ENCODE results near the gene PARP11.

Gene PARP11

DNA sequence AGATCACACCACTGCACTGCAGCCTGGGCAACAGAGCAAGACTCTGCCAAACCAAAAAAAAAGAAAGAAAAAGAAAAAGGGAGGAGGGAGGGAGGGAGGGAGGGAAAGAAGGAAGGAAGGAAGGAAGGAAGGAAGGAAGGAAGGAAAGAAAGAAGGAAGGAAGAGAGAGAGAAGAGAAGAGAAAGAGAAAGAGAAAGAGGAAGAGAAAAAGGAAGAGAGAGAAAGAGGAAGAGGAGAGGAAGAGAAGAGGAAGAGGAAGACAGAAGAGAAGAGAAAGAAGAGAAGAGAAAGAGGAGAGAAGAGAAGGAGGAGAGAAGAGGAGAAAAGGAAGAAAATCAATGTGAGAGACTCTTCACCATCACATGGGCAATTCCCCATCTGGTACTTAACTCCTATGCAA is 62.7 kb downstream of the PARP11 start:
- no peak for TF ChIP-seq POLR2AphosphoS5 (IDR thresholded peaks at IDR 0.05; ENCODE audit: low read depth, low read length)
- TF ChIP-seq POLR2A (IDR thresholded peaks at IDR 0.05; ENCODE audit: low read depth, low read length), result no peak
- TF ChIP-seq TAF1 (IDR thresholded peaks at IDR 0.05; ENCODE audit: borderline replicate concordance, low read depth, low read length), result no peak

GRCh38 chr12:3810016-3810370 is 63.2 kb downstream of the PARP11 start:
- FAIRE-seq, result no peak
- TF ChIP-seq POLR2A (IDR thresholded peaks at IDR 0.05; ENCODE audit: low read depth, low read length) (no peak), POLR2AphosphoS5 (IDR thresholded peaks at IDR 0.05; ENCODE audit: low read depth, low read length) (no peak), TAF1 (IDR thresholded peaks at IDR 0.05; ENCODE audit: borderline replicate concordance, low read depth, low read length) (no peak)

More for the DNA sequence above, 62.7 kb downstream of the PARP11 start:
- FAIRE-seq (no peak), DNase-seq (ENCODE audit: insufficient read length) (no peak)

GRCh38 chr12:3809357-3810015 is 63.7 kb downstream of the PARP11 start:
- no peak for TF ChIP-seq TAF1 (IDR thresholded peaks at IDR 0.05; ENCODE audit: borderline replicate concordance, low read depth, low read length)
- no peak for TF ChIP-seq POLR2A (IDR thresholded peaks at IDR 0.05; ENCODE audit: low read depth, low read length)
- TF ChIP-seq POLR2AphosphoS5 (IDR thresholded peaks at IDR 0.05; ENCODE audit: low read depth, low read length), result no peak

More at GRCh38 chr12:3810016-3810370, 63.2 kb downstream of the PARP11 start:
- DNase-seq (ENCODE audit: insufficient read length), result no peak

GRCh38 chr12:3805077-3805476 is 68.1 kb downstream of the PARP11 start:
- no peak for DNase-seq (ENCODE audit: insufficient read length)
- no peak for FAIRE-seq
- TF ChIP-seq POLR2AphosphoS5 (IDR thresholded peaks at IDR 0.05; ENCODE audit: low read depth, low read length) (no peak), POLR2A (IDR thresholded peaks at IDR 0.05; ENCODE audit: low read depth, low read length) (no peak), TAF1 (IDR thresholded peaks at IDR 0.05; ENCODE audit: borderline replicate concordance, low read depth, low read length) (no peak)

More at GRCh38 chr12:3809357-3810015, 63.7 kb downstream of the PARP11 start:
- DNase-seq (ENCODE audit: insufficient read length), result no peak
- FAIRE-seq, result no peak

DNA sequence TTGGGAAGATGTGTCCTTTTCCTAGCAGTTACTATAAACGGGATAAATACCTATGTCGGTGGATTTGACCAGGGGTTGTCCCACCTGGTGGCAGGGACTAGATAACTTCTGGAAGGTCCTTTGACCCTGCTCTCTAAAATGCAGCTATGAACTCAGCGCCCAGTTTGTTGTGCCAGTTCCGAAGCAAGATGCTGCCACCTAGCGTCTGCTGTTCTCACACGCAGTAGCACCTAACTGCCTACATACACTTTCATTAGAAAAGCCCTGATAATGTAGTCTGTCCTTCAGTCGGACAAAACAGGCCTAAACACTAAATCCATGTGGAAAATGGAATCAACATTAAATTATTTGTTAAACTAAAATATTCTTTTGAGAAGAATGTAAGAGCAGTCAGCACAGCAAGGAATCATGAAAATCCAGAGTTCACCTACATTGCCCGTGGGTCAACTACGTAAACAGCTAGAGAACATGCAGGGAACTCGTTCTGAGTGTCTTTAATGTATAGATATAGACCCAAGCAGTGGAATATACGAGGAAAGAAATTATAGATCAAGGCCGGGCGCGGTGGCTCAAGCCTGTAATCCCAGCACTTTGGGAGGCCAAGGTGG is 69.2 kb downstream of the PARP11 start:
- DNase-seq (ENCODE audit: insufficient read length) (peak; percentile 13), FAIRE-seq (peak; percentile 96)
- TF ChIP-seq TAF1 (IDR thresholded peaks at IDR 0.05; ENCODE audit: borderline replicate concordance, low read depth, low read length) (no peak), POLR2A (IDR thresholded peaks at IDR 0.05; ENCODE audit: low read depth, low read length) (no peak), POLR2AphosphoS5 (IDR thresholded peaks at IDR 0.05; ENCODE audit: low read depth, low read length) (no peak)

DNA sequence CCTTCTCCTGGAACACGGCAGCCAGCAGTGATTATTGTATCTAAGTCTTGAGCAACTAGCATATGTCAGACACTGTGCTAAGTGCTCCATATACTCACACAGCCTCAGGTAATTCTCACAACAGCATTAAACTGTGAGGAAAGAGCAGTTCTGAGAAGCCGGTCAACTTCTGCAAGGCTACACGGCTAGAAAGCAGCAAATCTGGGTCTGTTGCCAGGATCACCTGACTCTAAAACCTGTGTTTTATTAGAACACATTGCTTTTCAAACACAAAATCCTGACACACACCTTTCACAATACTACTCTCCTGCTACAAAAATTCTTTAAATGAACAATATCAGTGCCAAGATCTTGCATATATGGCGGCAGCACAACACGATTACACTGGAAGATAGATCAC is 70.5 kb downstream of the PARP11 start:
- DNase-seq (ENCODE audit: insufficient read length), result no peak
- TF ChIP-seq TAF1 (IDR thresholded peaks at IDR 0.05; ENCODE audit: borderline replicate concordance, low read depth, low read length) (no peak), POLR2AphosphoS5 (IDR thresholded peaks at IDR 0.05; ENCODE audit: low read depth, low read length) (no peak), POLR2A (IDR thresholded peaks at IDR 0.05; ENCODE audit: low read depth, low read length) (no peak)
- no peak for FAIRE-seq

DNA sequence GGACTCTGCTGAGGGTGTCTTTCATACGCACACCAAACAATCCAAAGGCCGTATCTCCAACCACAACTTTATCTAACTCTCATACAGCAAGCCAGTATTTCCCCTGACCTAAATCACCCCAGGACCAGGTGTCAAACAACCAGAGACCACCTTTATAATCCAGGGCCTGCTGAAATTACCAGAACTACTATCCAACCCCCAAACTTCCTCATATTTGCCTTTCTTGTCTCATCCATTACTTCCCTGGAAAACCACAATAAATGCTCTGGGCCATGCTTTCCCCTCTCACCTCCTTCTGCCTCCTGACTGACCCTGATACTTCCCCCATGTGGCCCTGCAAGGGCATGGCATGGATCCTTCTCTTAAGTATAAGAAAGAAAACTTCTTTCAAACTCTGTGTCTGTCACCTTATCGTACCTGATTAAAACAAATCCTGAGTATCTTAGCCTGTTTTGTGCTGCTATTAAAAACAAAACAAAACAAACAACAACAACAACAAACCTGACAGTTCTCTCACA is 75.6 kb downstream of the PARP11 start:
- no peak for TF ChIP-seq POLR2A (IDR thresholded peaks at IDR 0.05; ENCODE audit: low read depth, low read length)
- no peak for FAIRE-seq
- DNase-seq (ENCODE audit: insufficient read length), result no peak

GRCh38 chr12:3795492-3796133 is 77.6 kb downstream of the PARP11 start:
- TF ChIP-seq POLR2A (IDR thresholded peaks at IDR 0.05; ENCODE audit: low read depth, low read length) (no peak), POLR2AphosphoS5 (IDR thresholded peaks at IDR 0.05; ENCODE audit: low read depth, low read length) (no peak), TAF1 (IDR thresholded peaks at IDR 0.05; ENCODE audit: borderline replicate concordance, low read depth, low read length) (no peak)
- no peak for DNase-seq (ENCODE audit: insufficient read length)
- FAIRE-seq, result no peak

GRCh38 chr12:3795066-3795465 is 78.1 kb downstream of the PARP11 start:
- TF ChIP-seq TAF1 (IDR thresholded peaks at IDR 0.05; ENCODE audit: borderline replicate concordance, low read depth, low read length), result no peak
- TF ChIP-seq POLR2A (IDR thresholded peaks at IDR 0.05; ENCODE audit: low read depth, low read length), result no peak
- TF ChIP-seq POLR2AphosphoS5 (IDR thresholded peaks at IDR 0.05; ENCODE audit: low read depth, low read length), result no peak
- FAIRE-seq (no peak), DNase-seq (ENCODE audit: insufficient read length) (no peak)

- TF ChIP-seq POLR2AphosphoS5 (IDR thresholded peaks at IDR 0.05; ENCODE audit: low read depth, low read length) (no peak), POLR2A (IDR thresholded peaks at IDR 0.05; ENCODE audit: low read depth, low read length) (no peak), TAF1 (IDR thresholded peaks at IDR 0.05; ENCODE audit: borderline replicate concordance, low read depth, low read length) (no peak)
- FAIRE-seq, result no peak
- no peak for DNase-seq (ENCODE audit: insufficient read length)
Observed at GRCh38 chr12:3792623-3793288, 80.4 kb downstream of the PARP11 start.

- DNase-seq (ENCODE audit: insufficient read length) (no peak), FAIRE-seq (no peak)
- no peak for TF ChIP-seq POLR2AphosphoS5 (IDR thresholded peaks at IDR 0.05; ENCODE audit: low read depth, low read length)
- no peak for TF ChIP-seq TAF1 (IDR thresholded peaks at IDR 0.05; ENCODE audit: borderline replicate concordance, low read depth, low read length)
- TF ChIP-seq POLR2A (IDR thresholded peaks at IDR 0.05; ENCODE audit: low read depth, low read length), result no peak
Observed at GRCh38 chr12:3791256-3791874, 81.8 kb downstream of the PARP11 start.
